ENCODE results near the gene RNF207.
"Not testable (repeated sequence)": the region's sequence is repeated elsewhere in the genome, so short reads cannot be mapped to it uniquely, and the experiment has no call there.

The RNF207 gene

GRCh38 chr1:6206520-6206855 lies 569 bp downstream of the RNF207 start:
- no peak for DNase-seq

- no peak for DNase-seq
These were observed 1.4 kb downstream of the RNF207 start for GRCh38 chr1:6207075-6207885.

GRCh38 chr1:6207921-6208320 lies 2.0 kb downstream of the RNF207 start:
- DNase-seq = no peak

GRCh38 chr1:6208723-6209660 lies 3.1 kb downstream of the RNF207 start:
- no peak for DNase-seq

GRCh38 chr1:6209661-6210580 lies 4.0 kb downstream of the RNF207 start:
- no peak for DNase-seq

GRCh38 chr1:6210591-6211355 lies 4.9 kb downstream of the RNF207 start:
- no peak for DNase-seq

- no peak for DNase-seq
These were observed 5.8 kb downstream of the RNF207 start for GRCh38 chr1:6211731-6212130.

- DNase-seq = no peak
These were observed 6.5 kb downstream of the RNF207 start for GRCh38 chr1:6212193-6212959.

GRCh38 chr1:6218375-6219164 lies 12.7 kb downstream of the RNF207 start:
- no peak for DNase-seq

GRCh38 chr1:6219641-6220040 lies 13.7 kb downstream of the RNF207 start:
- DNase-seq = not testable (repeated sequence)

GRCh38 chr1:6220236-6220635 lies 14.3 kb downstream of the RNF207 start:
- DNase-seq = no peak

- DNase-seq = no peak
These were observed 15.4 kb downstream of the RNF207 start for GRCh38 chr1:6221210-6221784.

GRCh38 chr1:6222636-6223035 lies 16.7 kb downstream of the RNF207 start:
- no peak for DNase-seq

- no peak for DNase-seq
These were observed 17.7 kb downstream of the RNF207 start for GRCh38 chr1:6223617-6224016.

GRCh38 chr1:6224718-6225117 lies 18.8 kb downstream of the RNF207 start:
- DNase-seq = no peak

GRCh38 chr1:6225651-6226050 lies 19.7 kb downstream of the RNF207 start:
- no peak for DNase-seq

GRCh38 chr1:6233376-6233775 lies 27.5 kb downstream of the RNF207 start:
- DNase-seq = no peak

- DNase-seq = no peak
These were observed 28.8 kb downstream of the RNF207 start for GRCh38 chr1:6234502-6235295.

GRCh38 chr1:6235296-6235677 lies 29.4 kb downstream of the RNF207 start:
- no peak for DNase-seq
